ENCODE data around the gene ABCC8. TPM values are rescaled to one million over a fixed set of nuclear protein-coding genes. Genes with fewer than 3 reads are reported as not detected.

The ABCC8 gene
- total and polyA plus RNA-seq, 10 of the 15 experiments (the other 5 are each of a cell fraction or from before 2014, with no cell fraction given): not detected

GRCh38 chr11:17449158-17449557 lies 27.5 kb downstream of the ABCC8 start (continued):
- TF ChIP-seq PBX3 (IDR thresholded peaks at IDR 0.05; ENCODE audit: insufficient replicate concordance, low read depth, low read length) (no peak), ZBTB33 (IDR thresholded peaks at IDR 0.05) (no peak), PRDM15 (CRISPR knock-in tag; IDR thresholded peaks at IDR 0.05) (no peak)

- no peak overlapping the region for H3K9ac ChIP-seq (ENCODE audit: control insufficient read depth, insufficient read depth, low read length)
- no peaks in the 10 kb centered on the region for H3K9me3 ChIP-seq (replicated peaks; ENCODE audit: control insufficient read depth, insufficient read depth, low read length)
- no peak for ATAC-seq
- no peak for DNase-seq (ENCODE audit: low read depth, low spot score)
- no peak overlapping the region for H2AFZ ChIP-seq (ENCODE audit: control insufficient read depth, low read depth, low read length)
- no peaks in the 10 kb centered on the region for H3K36me3 ChIP-seq (ENCODE audit: control insufficient read depth in 2 of 2, insufficient read depth in 2 of 2, low read length in 1 of 2)
- WGBS (ENCODE audit: insufficient coverage, insufficient replicate concordance, low lambda C conversion rate, missing lambda C conversion rate): 36% methylated on average over 2 of the region's 2 CpGs
- POLR2A ChIA-PET: no interaction called here
- H3K79me2 ChIP-seq (ENCODE audit: control insufficient read depth, insufficient read depth, low read length): no peaks in the 10 kb centered on the region
- H3K27ac ChIP-seq (ENCODE audit: control insufficient read depth, insufficient read depth): no peak overlapping the region
- H3K4me1 ChIP-seq (ENCODE audit: control insufficient read depth, insufficient read depth, low read length): no peaks in the 10 kb centered on the region
- no peak for TF ChIP-seq EED (IDR thresholded peaks at IDR 0.05; ENCODE audit: low read depth)
- TF ChIP-seq LARP7 (IDR thresholded peaks at IDR 0.05): no peak
- no peak for TF ChIP-seq MTA2 (IDR thresholded peaks at IDR 0.05; ENCODE audit: low read depth)
- TF ChIP-seq KAT2A (conservative IDR thresholded peaks at IDR 0.05; ENCODE audit: control insufficient read depth, low read depth, low read length): no peak
- no peak for TF ChIP-seq ZBTB33 (IDR thresholded peaks at IDR 0.05)
- no peak for TF ChIP-seq HDGF (IDR thresholded peaks at IDR 0.05)
- no peak for TF ChIP-seq GABPA (IDR thresholded peaks at IDR 0.05; ENCODE audit: low read depth)
- CTCF ChIA-PET: no interaction called here
- H4K20me1 ChIP-seq (ENCODE audit: control insufficient read depth, insufficient read depth): no peaks in the 10 kb centered on the region
- H3K4me2 ChIP-seq (ENCODE audit: control insufficient read depth, insufficient read depth): no peak overlapping the region
- in situ Hi-C loops (cut with MboI) (no loop called here), intact Hi-C loops (cut with micrococcal nuclease; ENCODE audit: unreplicated experiment) (no loop called here)
- H3K27me3 ChIP-seq (replicated peaks in 1 of 2; ENCODE audit: control insufficient read depth in 2 of 2, insufficient read depth in 2 of 2, low read length in 1 of 2): peaks cover 0 to 2% of the 10 kb centered on the region in 2 experiments; a peak in 2 of 4 replicates
- H3K4me3 ChIP-seq: no peak overlapping the region
- FAIRE-seq: no peak
- no TSS peak for BruUV-seq (replicated peaks)
- SMC1A ChIA-PET (ENCODE audit: uncharacterized antibody, unreplicated experiment): no interaction called here
- RAD21 ChIA-PET (ENCODE audit: unreplicated experiment): no interaction called here
Measured at GRCh38 chr11:17446482-17446881, 30.2 kb downstream of the ABCC8 start.
